HG03095 (cell line): ENCODE data around the gene PRPH2.
A peak's percentile ranks its signal among the peaks of the same experiment; 100 is the strongest.

Experiments used
- ATAC-seq: cut with Tn5 transposase; IDR thresholded peaks from one replicate; pipeline ENCODE4 v1.9.1; 2021; ENCODE audit warnings: moderate library complexity; ENCODE audit not compliant: unreplicated experiment

The PRPH2 gene, protein sequence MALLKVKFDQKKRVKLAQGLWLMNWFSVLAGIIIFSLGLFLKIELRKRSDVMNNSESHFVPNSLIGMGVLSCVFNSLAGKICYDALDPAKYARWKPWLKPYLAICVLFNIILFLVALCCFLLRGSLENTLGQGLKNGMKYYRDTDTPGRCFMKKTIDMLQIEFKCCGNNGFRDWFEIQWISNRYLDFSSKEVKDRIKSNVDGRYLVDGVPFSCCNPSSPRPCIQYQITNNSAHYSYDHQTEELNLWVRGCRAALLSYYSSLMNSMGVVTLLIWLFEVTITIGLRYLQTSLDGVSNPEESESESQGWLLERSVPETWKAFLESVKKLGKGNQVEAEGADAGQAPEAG

GRCh38 chr6:42722497-42722896 is at the start of gene PRPH2:
Gene PRPH2 (minus strand): TSS chr6:42722597. CDS start chr6:42722334, 263 bp downstream.
- ATAC-seq: no peak

DNA sequence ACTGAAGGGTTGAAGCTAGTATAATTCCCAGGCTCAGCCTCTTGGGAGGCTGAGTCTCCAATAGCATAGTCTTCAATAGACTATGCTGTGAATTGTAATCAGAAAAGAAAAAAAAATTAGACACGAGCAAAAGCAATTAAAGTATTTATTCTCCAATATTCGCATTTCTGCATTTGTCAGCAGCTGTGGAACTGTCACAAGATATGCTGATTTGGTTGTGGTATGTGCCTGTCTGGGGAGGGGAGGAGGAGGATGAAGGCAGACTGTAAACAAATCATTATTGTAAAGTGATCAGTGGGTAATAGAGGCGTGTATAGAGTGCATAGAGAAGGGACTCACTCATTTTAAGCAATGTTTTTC is 49.3 kb upstream of the PRPH2 start:
- no peak for ATAC-seq

- no peak for ATAC-seq
Observed at GRCh38 chr6:42769836-42770235, 47.4 kb upstream of the PRPH2 start.

DNA sequence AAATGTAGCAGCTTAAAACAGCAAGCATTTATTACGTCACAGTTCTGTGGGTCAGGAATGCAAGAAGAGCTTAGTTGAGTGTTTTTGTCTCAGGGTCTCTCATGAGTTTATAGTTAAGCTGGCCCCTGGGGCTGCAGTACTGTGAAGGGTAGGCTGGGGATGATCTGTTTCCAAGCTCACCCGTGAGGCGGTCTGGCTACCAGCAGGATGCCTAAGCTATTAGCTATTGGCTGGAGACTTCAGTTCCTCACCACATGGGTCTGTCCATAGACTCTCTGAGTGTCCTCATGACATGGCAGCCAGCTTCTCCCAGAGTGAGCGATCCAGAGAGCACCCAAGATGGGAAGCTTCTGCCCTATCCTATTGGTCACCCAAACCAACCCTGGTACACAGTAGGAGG is 46.7 kb upstream of the PRPH2 start:
- ATAC-seq: no peak

DNA sequence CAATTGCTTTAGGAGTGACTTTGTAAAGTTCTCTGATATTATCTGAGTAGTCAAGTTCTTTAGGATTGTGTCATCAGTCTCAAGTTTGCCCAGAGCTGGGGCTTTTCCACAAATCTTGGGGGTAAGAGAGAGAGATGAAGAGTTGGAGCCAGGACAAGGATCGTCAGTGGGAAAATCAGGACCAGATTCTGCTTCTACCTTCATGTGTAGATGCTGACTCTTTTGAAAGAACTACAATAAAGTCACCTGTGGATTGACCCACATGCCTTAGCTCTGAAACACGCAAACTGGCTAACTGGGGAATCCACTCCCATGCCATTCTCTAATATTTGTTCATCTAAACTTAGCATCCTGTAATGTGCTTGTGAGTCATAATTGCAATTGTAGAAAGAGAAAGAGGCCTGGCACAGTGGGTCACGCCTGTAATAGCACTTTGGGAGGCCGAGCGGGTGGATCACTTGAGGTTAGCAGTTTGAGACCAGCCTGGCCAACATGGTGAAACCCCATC is 43.8 kb upstream of the PRPH2 start:
- ATAC-seq: no peak

DNA sequence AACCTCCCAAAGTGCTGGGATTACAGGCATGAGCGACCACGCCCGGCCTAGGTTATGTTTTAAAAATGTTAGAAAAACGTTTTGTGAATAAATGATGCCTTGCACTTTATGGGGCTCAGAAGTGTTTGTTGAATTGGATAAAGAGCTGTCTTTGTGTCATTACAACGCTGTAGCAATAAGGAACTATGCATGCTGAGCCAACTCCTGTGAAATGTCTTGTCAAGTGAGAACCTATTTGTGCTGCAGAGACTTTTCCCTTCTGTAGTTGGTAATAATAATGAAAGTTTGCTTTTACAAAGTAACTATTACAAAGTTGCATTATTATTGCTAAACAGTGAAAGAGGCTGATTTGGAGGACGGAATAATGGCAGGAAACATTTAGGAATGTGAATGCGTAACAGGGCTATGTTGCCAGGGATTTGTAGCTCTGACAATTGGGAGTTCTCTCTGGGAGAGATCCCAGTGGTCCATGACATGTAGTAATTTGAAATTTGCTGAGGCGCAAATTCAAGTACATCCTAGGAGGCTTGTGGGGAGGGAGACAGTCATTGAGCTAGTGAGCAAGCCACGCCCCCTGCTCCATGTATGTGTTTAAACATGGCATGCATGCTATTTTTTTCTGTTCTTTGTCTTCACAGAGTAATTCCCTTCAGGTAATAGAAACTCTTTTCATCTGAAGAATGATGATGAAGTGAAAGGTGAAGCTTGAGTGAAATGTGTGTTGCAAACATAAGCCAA is 42.7 kb upstream of the PRPH2 start:
- ATAC-seq: no peak

GRCh38 chr6:42762950-42763349 is 40.6 kb upstream of the PRPH2 start:
- no peak for ATAC-seq

DNA sequence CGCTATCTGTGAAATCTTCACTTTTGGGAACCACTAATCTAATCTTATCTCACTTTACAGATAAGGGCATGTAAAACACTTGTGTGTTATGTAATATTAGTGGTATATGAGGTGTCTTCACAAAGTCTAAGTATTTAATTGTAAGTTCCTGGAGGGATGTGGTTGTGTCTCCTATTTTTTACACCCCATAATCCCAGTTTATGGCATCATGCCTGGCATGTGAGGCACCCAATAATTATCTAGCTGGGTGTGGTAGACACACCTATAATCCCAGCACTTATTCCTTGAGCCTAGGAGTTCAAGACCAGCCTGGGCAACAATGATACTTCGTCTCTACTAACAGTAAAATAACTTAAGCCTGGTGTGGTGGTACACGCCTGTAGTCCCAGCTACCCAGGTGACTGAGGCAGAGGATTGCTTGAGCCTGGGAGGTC is 40.0 kb upstream of the PRPH2 start:
- no peak for ATAC-seq

- ATAC-seq: no peak
Observed at GRCh38 chr6:42761287-42762067, 39.1 kb upstream of the PRPH2 start.

DNA sequence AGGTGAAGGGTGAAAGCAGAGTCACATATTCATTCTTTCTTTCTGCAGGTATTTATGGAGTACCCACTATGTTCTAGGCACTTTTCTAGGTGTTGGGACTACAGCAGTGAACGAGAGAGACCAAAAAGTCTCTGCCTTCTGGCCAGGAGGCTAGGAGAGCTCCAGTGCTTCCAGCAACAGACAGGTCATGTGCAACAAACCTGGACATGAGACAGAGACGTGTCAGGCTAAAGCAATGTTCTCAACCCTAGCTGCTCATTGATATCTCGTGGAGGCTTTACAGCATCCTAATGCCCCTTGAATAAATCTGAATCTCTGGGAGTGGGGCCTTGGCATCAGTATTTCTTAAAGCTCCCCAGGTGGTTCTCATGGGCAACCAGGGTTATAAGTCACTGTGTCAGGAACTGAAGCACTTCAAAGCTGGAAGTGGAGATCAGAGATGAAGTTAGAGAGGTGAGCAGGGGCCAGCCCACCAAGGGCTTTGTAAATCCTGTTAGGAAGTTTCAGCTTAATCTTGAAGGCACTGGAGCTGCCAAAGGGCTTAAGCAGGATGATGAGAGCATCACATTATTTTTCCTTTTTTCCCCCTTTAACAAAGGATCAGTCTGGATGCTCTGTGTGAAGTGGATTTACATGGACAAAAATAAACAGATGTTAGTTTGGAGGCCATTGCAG is 36.5 kb upstream of the PRPH2 start:
- no peak for ATAC-seq

DNA sequence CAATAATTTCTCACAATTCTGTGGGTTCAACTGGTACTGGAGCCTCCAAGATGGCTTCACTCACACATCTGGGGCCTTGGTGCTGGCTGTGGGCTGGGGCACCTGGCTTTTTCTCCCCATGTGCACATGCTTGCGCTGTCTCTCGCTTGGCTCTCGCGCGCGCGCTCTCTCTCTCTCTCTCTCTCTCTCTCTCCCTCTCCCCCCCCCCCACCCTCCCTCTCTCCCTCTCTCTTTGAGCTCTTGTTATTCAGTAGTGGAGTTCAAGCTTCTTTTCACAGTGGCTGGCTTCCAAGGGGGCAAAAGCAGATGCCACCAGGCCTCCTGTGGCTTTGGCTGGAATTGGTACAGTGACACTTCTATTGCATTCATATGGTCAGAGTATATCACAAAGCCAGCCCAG is 34.3 kb upstream of the PRPH2 start:
- ATAC-seq: no peak

DNA sequence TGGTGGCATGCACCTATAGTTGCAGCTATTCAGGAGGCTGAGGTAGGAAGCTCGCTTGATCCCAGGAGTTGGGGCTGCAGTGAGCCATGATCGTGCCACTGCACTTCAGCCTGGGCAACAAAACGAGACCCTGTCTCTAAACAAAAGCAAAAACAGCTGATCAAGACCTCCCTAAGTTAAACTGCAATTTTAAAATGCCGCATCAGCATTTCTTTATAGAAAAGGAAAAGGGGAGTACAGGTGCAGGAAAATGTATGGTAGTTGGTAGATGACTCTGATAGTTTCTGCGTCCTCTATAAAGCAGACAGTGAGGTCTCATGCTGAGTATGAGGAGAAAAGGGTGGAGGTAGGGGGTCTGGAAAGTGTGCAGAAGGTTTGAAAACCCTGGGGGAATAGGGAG is 32.4 kb upstream of the PRPH2 start:
- ATAC-seq: no peak

DNA sequence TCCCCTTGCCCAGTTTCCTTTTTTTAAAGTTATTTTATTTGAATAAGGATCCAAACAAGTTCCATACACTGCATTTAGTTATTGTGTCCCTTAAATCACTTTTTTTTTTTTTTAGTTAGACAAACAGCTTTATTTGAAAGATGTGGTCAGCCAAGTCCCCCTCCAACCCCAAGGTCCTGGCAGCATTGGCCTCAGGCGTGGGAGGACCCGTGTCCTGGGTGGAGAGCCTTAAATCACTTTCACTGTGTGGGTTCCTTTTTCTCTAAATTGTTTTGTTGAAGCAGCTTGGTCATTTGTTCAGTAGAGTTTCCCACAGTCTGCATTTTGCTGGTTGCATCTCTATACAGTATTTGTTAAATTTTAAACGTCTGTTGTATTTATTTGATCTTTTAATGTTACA is 28.7 kb upstream of the PRPH2 start:
- no peak for ATAC-seq

DNA sequence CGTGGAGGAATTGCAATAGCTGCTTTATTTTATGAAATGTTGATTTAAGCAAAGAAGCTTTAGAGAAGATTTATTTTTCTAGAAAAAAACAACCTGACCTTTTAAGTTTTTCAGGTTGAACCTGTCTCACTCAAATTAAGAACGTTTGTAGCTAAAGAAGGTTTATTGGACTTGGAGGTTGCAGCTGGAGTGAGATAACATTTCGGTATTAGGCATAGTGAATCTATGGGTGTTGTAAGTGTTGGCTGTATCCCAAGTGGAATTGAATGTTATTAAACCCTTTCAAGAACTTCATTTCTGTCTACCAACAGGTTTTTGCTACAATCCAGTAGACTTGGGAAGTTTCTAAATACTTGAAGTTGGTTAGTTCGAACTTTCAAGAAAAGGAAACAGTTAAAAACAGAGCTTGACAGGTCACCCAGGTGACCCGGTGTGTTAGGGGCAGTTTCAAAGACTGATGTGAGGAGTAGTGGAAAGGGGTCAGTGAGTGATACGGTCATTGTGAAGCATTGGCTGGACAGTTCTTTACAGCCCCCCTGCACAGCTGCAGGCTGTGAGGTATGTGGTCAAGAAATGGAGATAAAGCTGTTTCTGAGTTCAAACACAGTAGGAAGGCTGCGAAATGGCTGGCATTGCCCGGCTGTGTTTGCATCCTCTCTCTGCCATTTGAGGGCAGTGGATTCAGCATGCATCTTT is 26.0 kb upstream of the PRPH2 start:
- ATAC-seq: no peak

GRCh38 chr6:42746463-42747391 is 24.3 kb upstream of the PRPH2 start:
- peak; percentile 44 for ATAC-seq

GRCh38 chr6:42745640-42746462 is 23.5 kb upstream of the PRPH2 start, which contains the start of gene TBCC:
Gene TBCC (minus strand): TSS chr6:42746103. CDS start chr6:42746073, 30 bp downstream.
- ATAC-seq: peak; percentile 79

GRCh38 chr6:42745083-42745639 is 22.8 kb upstream of the PRPH2 start:
- no peak for ATAC-seq

GRCh38 chr6:42744351-42744893 is 22.0 kb upstream of the PRPH2 start:
- ATAC-seq: no peak
